H1 (cell line): ENCODE results near the gene PMS2. TPM values are rescaled to one million over a fixed set of nuclear protein-coding genes. Genes with fewer than 3 reads are reported as not detected.
"Not testable (repeated sequence)": the region's sequence is repeated elsewhere in the genome, so short reads cannot be mapped to it uniquely, and the experiment has no call there.

Experiments used
- CTCF ChIA-PET: fragments of 300-600 bp; sonication (Branson Sonifier 250); formaldehyde crosslinking; loops from one replicate; lab custom pipeline; 2021; ENCODE audit not compliant: partially characterized antibody; lab: Charles Lee
- POLR2A ChIA-PET: fragments of 300-600 bp; sonication (Branson Sonifier 250); formaldehyde crosslinking; loops from one replicate; lab custom pipeline; 2021; ENCODE audit warnings: inconsistent platforms; ENCODE audit not compliant: partially characterized antibody; lab: Charles Lee
- DNase-seq, 2 experiments: peaks; one replicate each; pipeline versions ENCODE4 v3.0.0 to v3.0.0-alpha.2; 2010 to 2022; ENCODE audit warnings: low spot score in 2 of 2, low read depth in 1 of 2, mixed read lengths in 1 of 2
- FAIRE-seq: peaks from 2 replicates; lab custom pipeline; 2011; peaks lifted over from hg19 to GRCh38; lab: Jason Lieb, UNC
- H2AFZ ChIP-seq: 2 replicates; pipeline ENCODE4 v1.8.1; 2012; ENCODE audit warnings: low read length, inconsistent platforms
- H2AK5ac ChIP-seq: 2 replicates; pipeline ENCODE4 v1.6.1; 2013; ENCODE audit warnings: low read depth, low read length
- H2BK120ac ChIP-seq: replicated peaks from 2 replicates; pipeline ENCODE3; 2013; ENCODE audit warnings: low read depth, low read length, inconsistent platforms
- H2BK12ac ChIP-seq: 2 replicates; pipeline ENCODE4 v1.6.1; 2013; ENCODE audit warnings: low read depth, low read length
- H2BK15ac ChIP-seq: 2 replicates; pipeline ENCODE4 v1.6.1; 2013; ENCODE audit warnings: low read length
- H2BK20ac ChIP-seq: 2 replicates; pipeline ENCODE4 v1.6.1; 2013; ENCODE audit warnings: low read length
- H2BK5ac ChIP-seq: 2 replicates; pipeline ENCODE4 v1.6.1; 2013; ENCODE audit warnings: low read depth, low read length
- H3K14ac ChIP-seq: 2 replicates; pipeline ENCODE4 v1.6.1; 2013; ENCODE audit warnings: inconsistent platforms; ENCODE audit not compliant: insufficient read length
- H3K18ac ChIP-seq: 2 replicates; pipeline ENCODE4 v1.6.1; 2013; ENCODE audit warnings: low read length; ENCODE audit errors: extremely low read depth
- H3K23ac ChIP-seq: 2 replicates; pipeline ENCODE4 v1.6.1; 2013; ENCODE audit warnings: inconsistent platforms; ENCODE audit not compliant: insufficient read length
- H3K23me2 ChIP-seq: 2 replicates; pipeline ENCODE4 v1.6.1; 2013; ENCODE audit warnings: low read depth, low read length
- H3K27ac ChIP-seq: 2 replicates; pipeline ENCODE4 v1.6.1; 2011; ENCODE audit warnings: low read depth, low read length, inconsistent platforms
- H3K27me3 ChIP-seq, 4 experiments: replicated peaks in 1 of 4; 1 replicate in 1 of 4; 2 replicates in 3 of 4; pipeline versions ENCODE4 v1.6.1 to v1.8.1; 2011 to 2013; ENCODE audit warnings: low read length in 3 of 4, mild to moderate bottlenecking in 3 of 4, inconsistent platforms in 2 of 4, mixed read lengths in 2 of 4, moderate library complexity in 1 of 4; ENCODE audit not compliant: control insufficient read depth in 3 of 4, insufficient read depth in 3 of 4; ENCODE audit errors: extremely low read depth in 1 of 4
- H3K36me3 ChIP-seq, 4 experiments: 2 replicates each; pipeline versions ENCODE4 v1.6.1 to v1.8.1; 2011 to 2013; ENCODE audit warnings: mild to moderate bottlenecking in 4 of 4, low read length in 3 of 4, moderate library complexity in 2 of 4, control low read depth in 1 of 4, inconsistent platforms in 1 of 4; ENCODE audit not compliant: insufficient read depth in 4 of 4, control insufficient read depth in 2 of 4
- H3K4ac ChIP-seq: replicated peaks from 2 replicates; pipeline ENCODE3; 2013; ENCODE audit warnings: low read length, low read depth, mixed read lengths, inconsistent platforms; ENCODE audit not compliant: insufficient read length
- H3K4me1 ChIP-seq, 4 experiments: replicated peaks in 1 of 4; 1 replicate in 1 of 4; 2 replicates in 3 of 4; pipeline versions ENCODE4 v1.6.1 to v1.8.1; 2011 to 2013; ENCODE audit warnings: low read length in 3 of 4, inconsistent platforms in 2 of 4, mixed read lengths in 1 of 4; ENCODE audit not compliant: insufficient read depth in 4 of 4, control insufficient read depth in 3 of 4
- H3K4me2 ChIP-seq, 2 experiments: 2 replicates each; pipeline versions ENCODE4 v1.6.1 to v1.8.1; 2011 to 2013; ENCODE audit warnings: low read depth in 2 of 2, low read length in 2 of 2, control low read depth in 1 of 2, inconsistent platforms in 1 of 2, mild to moderate bottlenecking in 1 of 2; ENCODE audit not compliant: insufficient read depth in 1 of 2
- H3K4me3 ChIP-seq, 4 experiments: fragments of 200-600, 300-600 bp in 1 of 4; sonication (generic), shearing (Covaris generic), sonication (Bioruptor Twin) in 1 of 4; 2 replicates each; pipeline versions ENCODE4 v1.5.1 to v1.8.1; 2011 to 2016; ENCODE audit warnings: low read length in 4 of 4, low read depth in 3 of 4, control low read depth in 2 of 4, inconsistent platforms in 2 of 4, mild to moderate bottlenecking in 2 of 4, mixed read lengths in 1 of 4, moderate library complexity in 1 of 4; ENCODE audit not compliant: insufficient read depth in 2 of 4; ENCODE audit errors: extremely low read depth in 1 of 4
- H3K56ac ChIP-seq: replicated peaks from 2 replicates; pipeline ENCODE3; 2013; ENCODE audit warnings: low read depth, mild to moderate bottlenecking, mixed read lengths, low read length, inconsistent platforms; ENCODE audit not compliant: insufficient read length
- H3K79me1 ChIP-seq: 2 replicates; pipeline ENCODE4 v1.6.1; 2013; ENCODE audit warnings: low read depth, low read length, control low read depth
- H3K79me2 ChIP-seq, 2 experiments: 2 replicates each; pipeline versions ENCODE4 v1.6.1 to v1.8.1; 2012 to 2013; ENCODE audit warnings: low read length in 2 of 2, mild to moderate bottlenecking in 2 of 2, inconsistent platforms in 1 of 2; ENCODE audit not compliant: insufficient read depth in 2 of 2, control insufficient read depth in 1 of 2
- H3K9ac ChIP-seq, 4 experiments: replicated peaks in 1 of 4; 1 replicate in 1 of 4; 2 replicates in 3 of 4; pipeline versions ENCODE4 v1.6.1 to v1.8.1; 2011 to 2013; ENCODE audit warnings: low read depth in 3 of 4, low read length in 3 of 4, control low read depth in 2 of 4, mild to moderate bottlenecking in 2 of 4, moderate library complexity in 2 of 4, inconsistent platforms in 1 of 4; ENCODE audit errors: extremely low read depth in 1 of 4
- H3K9me3 ChIP-seq, 2 experiments: 2 replicates each; pipeline versions ENCODE4 v1.6.1 to v1.8.1; 2012 to 2013; ENCODE audit warnings: mild to moderate bottlenecking in 2 of 2, moderate library complexity in 2 of 2, control low read depth in 1 of 2, inconsistent platforms in 1 of 2, low read depth in 1 of 2, low read length in 1 of 2, mixed read lengths in 1 of 2; ENCODE audit not compliant: insufficient read depth in 2 of 2
- H4K20me1 ChIP-seq, 2 experiments: replicated peaks in 1 of 2; 2 replicates each; pipeline versions ENCODE3 to v1.8.1; 2011 to 2013; ENCODE audit warnings: inconsistent platforms in 2 of 2, low read length in 2 of 2, mild to moderate bottlenecking in 1 of 2; ENCODE audit not compliant: insufficient read depth in 2 of 2, control insufficient read depth in 1 of 2
- H4K5ac ChIP-seq: 2 replicates; pipeline ENCODE4 v1.6.1; 2013; ENCODE audit warnings: low read length, low read depth, mixed read lengths, inconsistent platforms; ENCODE audit not compliant: insufficient read length
- H4K8ac ChIP-seq: 2 replicates; pipeline ENCODE4 v1.8.0; 2013; ENCODE audit warnings: mild to moderate bottlenecking, moderate library complexity, low read length, inconsistent platforms; ENCODE audit not compliant: insufficient read depth; ENCODE audit errors: extremely low read depth
- H4K91ac ChIP-seq: replicated peaks from 2 replicates; pipeline ENCODE3; 2013; ENCODE audit warnings: low read length, mixed read lengths, inconsistent platforms; ENCODE audit not compliant: insufficient read length
- WGBS, 2 experiments: shearing (Covaris generic) in 1 of 2; methylation state at CpG; one replicate each; pipeline versions ENCODE4 v1.1.6 to v1.1.7; 2013 to 2015; ENCODE audit warnings: low lambda C conversion rate in 2 of 2, mixed read lengths in 2 of 2, inconsistent platforms in 1 of 2, low coverage in 1 of 2, missing lambda C conversion rate in 1 of 2; ENCODE audit not compliant: insufficient replicate concordance in 2 of 2, insufficient coverage in 1 of 2, insufficient read length in 1 of 2; ENCODE audit errors: extremely low coverage in 1 of 2, missing lambda C conversion rate in 1 of 2; 5-methylcytosine and 5-hydroxymethylcytosine counted together
- polyA plus RNA-seq, 7 experiments: library from polyadenylated mRNA; depleted of rRNA in 3 of 7; stranded (reverse) in 5 of 7; unstranded in 2 of 7; fragments of >200 nt in 5 of 7; fragments of 200-250 nt in 2 of 7; gene quantifications; 1 replicate in 5 of 7; 2 replicates in 1 of 7; 4 replicates in 1 of 7; pipeline versions ENCODE4 v1.2.1 to v1.2.3, GENCODE V29; 2011 to 2013; ENCODE audit warnings: missing spikeins in 2 of 7, mixed read lengths in 2 of 7
- total RNA-seq: library from RNA; stranded (reverse); fragmentation: NEBNext Ultra II Directional; extraction: Animal tissue kit (Norgen Biotek cat#: 25700); gene quantifications from 2 replicates; pipeline ENCODE4 v1.2.1, GENCODE V29; 2021

The PMS2 gene
- total and polyA plus RNA-seq, 2 of the 8 experiments (the other 6 are each of a cell fraction or from before 2014, with no cell fraction given), result 4.8 to 12.1 TPM

DNA sequence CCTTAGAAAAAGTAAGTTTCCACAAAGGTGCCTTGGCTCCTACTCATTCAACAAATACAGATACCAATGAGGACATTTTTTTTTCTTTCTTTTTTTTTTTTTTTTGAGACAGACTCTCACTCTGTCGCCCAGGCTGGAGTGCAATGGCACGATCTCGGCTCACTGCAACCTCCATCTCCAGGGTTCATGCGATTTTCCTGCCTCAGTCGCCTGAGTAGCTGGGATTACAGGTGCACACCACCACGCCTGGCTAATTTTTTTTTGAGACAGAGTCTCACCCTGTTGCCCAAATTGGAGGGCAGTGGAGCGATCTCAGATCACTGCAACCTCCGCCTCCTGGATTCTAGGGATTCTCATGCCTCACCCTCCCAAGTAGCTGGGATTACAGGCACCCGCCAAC, 42.3 kb upstream of the PMS2 start:
- H3K14ac ChIP-seq, H2BK120ac ChIP-seq, H2AK5ac ChIP-seq, H3K4me3 ChIP-seq, H2BK12ac ChIP-seq, H3K27ac ChIP-seq, H4K8ac ChIP-seq, H3K4ac ChIP-seq, H2BK20ac ChIP-seq, FAIRE-seq, H3K18ac ChIP-seq, H2BK15ac ChIP-seq, H3K23ac ChIP-seq, CTCF ChIA-PET, H3K79me1 ChIP-seq, POLR2A ChIA-PET, H3K9me3 ChIP-seq, H4K5ac ChIP-seq, DNase-seq, H3K4me2 ChIP-seq, H4K91ac ChIP-seq, H3K23me2 ChIP-seq, H2BK5ac ChIP-seq, H4K20me1 ChIP-seq, H3K9ac ChIP-seq, H3K56ac ChIP-seq, H2AFZ ChIP-seq, H3K4me1 ChIP-seq, H3K27me3 ChIP-seq: not testable (repeated sequence)
- Histone ChIP-seq H3K36me3 (peaks cover 4 to 44% (median 19%) of the 10 kb centered on the region in 4 experiments; a peak in 7 of 8 replicates), H3K79me2 (peaks cover 0 to 17% of the 10 kb centered on the region in 2 experiments; a peak in 1 of 4 replicates)
- WGBS, 2 experiments, result 92% methylated on average over 8 of the region's 9 CpGs; no CpG with 5 or more reads in 1 of the 2 experiments
